Measurements from ENCODE around the gene ZBTB20. TPM values are rescaled to one million over a fixed set of nuclear protein-coding genes. Genes with fewer than 3 reads are reported as not detected.

ZBTB20 gene
- total RNA-seq, 3 donors from 2014 or later = 62.9 to 150 (median 109) TPM

- TF ChIP-seq CTCF (IDR thresholded peaks at IDR 0.05) (no peak), POLR2AphosphoS5 (IDR thresholded peaks at IDR 0.05) (no peak), POLR2A (IDR thresholded peaks at IDR 0.05) (no peak)
- H3K27ac ChIP-seq = no peak overlapping the region
- DNase-seq (ENCODE audit: low spot score in 2 of 2) = no peak
- no peak overlapping the region for H3K4me3 ChIP-seq
- no peaks in the 10 kb centered on the region for H3K27me3 ChIP-seq
- no peaks in the 10 kb centered on the region for H3K9me3 ChIP-seq
- no peaks in the 10 kb centered on the region for H3K4me1 ChIP-seq
- intact Hi-C loops (cut with DNase I; ENCODE audit: low total_unique reads) = no loop called here
- no peaks in the 10 kb centered on the region for H3K36me3 ChIP-seq
Measured at GRCh38 chr3:114435386-114436115, 711.5 kb downstream of the ZBTB20 start.

- no peaks in the 10 kb centered on the region for H3K4me1 ChIP-seq
- H3K27ac ChIP-seq = no peak overlapping the region
- H3K9me3 ChIP-seq = no peaks in the 10 kb centered on the region
- intact Hi-C loops (cut with DNase I; ENCODE audit: low total_unique reads) = no loop called here
- TF ChIP-seq CTCF (IDR thresholded peaks at IDR 0.05) = no peak
- TF ChIP-seq POLR2AphosphoS5 (IDR thresholded peaks at IDR 0.05) = no peak
- TF ChIP-seq POLR2A (IDR thresholded peaks at IDR 0.05) = no peak
- H3K4me3 ChIP-seq = no peak overlapping the region
- DNase-seq (ENCODE audit: low spot score in 2 of 2) = no peak
- no peaks in the 10 kb centered on the region for H3K36me3 ChIP-seq
- H3K27me3 ChIP-seq = no peaks in the 10 kb centered on the region
Measured at GRCh38 chr3:114432310-114432709, 714.8 kb downstream of the ZBTB20 start.

- no peaks in the 10 kb centered on the region for H3K4me1 ChIP-seq
- H3K27me3 ChIP-seq = no peaks in the 10 kb centered on the region
- no peaks in the 10 kb centered on the region for H3K9me3 ChIP-seq
- no peak overlapping the region for H3K27ac ChIP-seq
- no peak overlapping the region for H3K4me3 ChIP-seq
- intact Hi-C loops (cut with DNase I; ENCODE audit: low total_unique reads) = no loop called here
- no peaks in the 10 kb centered on the region for H3K36me3 ChIP-seq
- DNase-seq (ENCODE audit: low spot score in 2 of 2) = no peak
- no peak for TF ChIP-seq POLR2A (IDR thresholded peaks at IDR 0.05)
- no peak for TF ChIP-seq POLR2AphosphoS5 (IDR thresholded peaks at IDR 0.05)
- TF ChIP-seq CTCF (IDR thresholded peaks at IDR 0.05) = no peak
Measured at GRCh38 chr3:114428044-114428595, 719.0 kb downstream of the ZBTB20 start.

GRCh38 chr3:114427285-114428043 lies 719.6 kb downstream of the ZBTB20 start:
- TF ChIP-seq POLR2A (IDR thresholded peaks at IDR 0.05) (no peak), POLR2AphosphoS5 (IDR thresholded peaks at IDR 0.05) (no peak), CTCF (IDR thresholded peaks at IDR 0.05) (no peak)
- Histone ChIP-seq H3K9me3 (no peaks in the 10 kb centered on the region), H3K4me1 (no peaks in the 10 kb centered on the region), H3K4me3 (no peak overlapping the region), H3K27ac (no peak overlapping the region), H3K27me3 (no peaks in the 10 kb centered on the region), H3K36me3 (no peaks in the 10 kb centered on the region)
- no peak for DNase-seq (ENCODE audit: low spot score in 2 of 2)
- intact Hi-C loops (cut with DNase I; ENCODE audit: low total_unique reads) = no loop called here

- no peaks in the 10 kb centered on the region for H3K9me3 ChIP-seq
- TF ChIP-seq CTCF (IDR thresholded peaks at IDR 0.05) = no peak
- no peak for TF ChIP-seq POLR2A (IDR thresholded peaks at IDR 0.05)
- TF ChIP-seq POLR2AphosphoS5 (IDR thresholded peaks at IDR 0.05) = no peak
- H3K27ac ChIP-seq = no peak overlapping the region
- no peaks in the 10 kb centered on the region for H3K27me3 ChIP-seq
- intact Hi-C loops (cut with DNase I; ENCODE audit: low total_unique reads) = loop anchor here (2.0 kb wide), 1 partner anchor 44 kb away; no protein-coding TSS in a partner anchor
- no peak for DNase-seq (ENCODE audit: low spot score in 2 of 2)
- H3K4me1 ChIP-seq = peaks cover 0 to under 1% of the 10 kb centered on the region in 2 donors
- H3K36me3 ChIP-seq = no peaks in the 10 kb centered on the region
- no peak overlapping the region for H3K4me3 ChIP-seq
Measured at GRCh38 chr3:114424337-114424736, 722.8 kb downstream of the ZBTB20 start.
